ENCODE data around the gene CASP5. TPM values are rescaled to one million over a fixed set of nuclear protein-coding genes. Genes with fewer than 3 reads are reported as not detected.

The CASP5 gene
- total RNA-seq, 4 donors from 2014 or later = 0.30 TPM; not detected in 3

GRCh38 chr11:105056446-105056845, 33.5 kb upstream of the CASP5 start:
- Histone ChIP-seq H3K36me3 (no peaks in the 10 kb centered on the region), H3K4me1 (no peaks in the 10 kb centered on the region), H3K27ac (no peak overlapping the region), H3K27me3 (no peaks in the 10 kb centered on the region), H3K9me3 (no peaks in the 10 kb centered on the region), H3K4me3 (no peak overlapping the region)
- DNase-seq (ENCODE audit: low spot score in 2 of 2) = no peak
- 94 to 97% methylated on average over 1 of the region's 1 CpG for WGBS, 2 donors
- TF ChIP-seq POLR2A (IDR thresholded peaks at IDR 0.05) (no peak), EP300 (IDR thresholded peaks at IDR 0.05) (no peak)

GRCh38 chr11:105054723-105055493, 31.9 kb upstream of the CASP5 start:
- Histone ChIP-seq H3K36me3 (no peaks in the 10 kb centered on the region), H3K27me3 (no peaks in the 10 kb centered on the region), H3K4me1 (no peaks in the 10 kb centered on the region), H3K9me3 (no peaks in the 10 kb centered on the region), H3K27ac (no peak overlapping the region), H3K4me3 (no peak overlapping the region)
- DNase-seq (ENCODE audit: low spot score in 2 of 2) = no peak
- no peak for TF ChIP-seq CTCF (IDR thresholded peaks at IDR 0.05)
- TF ChIP-seq POLR2A (IDR thresholded peaks at IDR 0.05) = no peak
- TF ChIP-seq EP300 (IDR thresholded peaks at IDR 0.05) = no peak
- WGBS, 2 donors = 50 to 92% methylated on average over 2 of the region's 2 CpGs

GRCh38 chr11:105052487-105052886, 29.5 kb upstream of the CASP5 start:
- TF ChIP-seq EP300 (IDR thresholded peaks at IDR 0.05) (no peak), CTCF (IDR thresholded peaks at IDR 0.05) (no peak), POLR2A (IDR thresholded peaks at IDR 0.05) (no peak)
- H3K4me3 ChIP-seq = no peak overlapping the region
- H3K4me1 ChIP-seq = peaks cover 0 to under 1% (median 0%) of the 10 kb centered on the region in 4 donors
- no peak for DNase-seq (ENCODE audit: low spot score in 2 of 2)
- no peaks in the 10 kb centered on the region for H3K9me3 ChIP-seq
- H3K27ac ChIP-seq = no peak overlapping the region
- no peaks in the 10 kb centered on the region for H3K27me3 ChIP-seq
- no peaks in the 10 kb centered on the region for H3K36me3 ChIP-seq
- 79 to 88% methylated on average over 3 of the region's 3 CpGs for WGBS, 2 donors

GRCh38 chr11:105051559-105051958, 28.6 kb upstream of the CASP5 start:
- no peak overlapping the region for H3K27ac ChIP-seq
- H3K27me3 ChIP-seq = no peaks in the 10 kb centered on the region
- no peaks in the 10 kb centered on the region for H3K36me3 ChIP-seq
- H3K4me1 ChIP-seq = peaks cover 0 to 4% (median 0%) of the 10 kb centered on the region in 4 donors
- DNase-seq (ENCODE audit: low spot score in 2 of 2) = no peak
- H3K4me3 ChIP-seq = no peak overlapping the region
- WGBS, 2 donors = 73% methylated on average over 2 of the region's 2 CpGs
- TF ChIP-seq EP300 (IDR thresholded peaks at IDR 0.05) = no peak
- no peak for TF ChIP-seq CTCF (IDR thresholded peaks at IDR 0.05)
- TF ChIP-seq POLR2A (IDR thresholded peaks at IDR 0.05) = no peak
- no peaks in the 10 kb centered on the region for H3K9me3 ChIP-seq

- 88 to 94% methylated on average over 1 of the region's 1 CpG for WGBS, 2 donors
These were observed 26.5 kb upstream of the CASP5 start for GRCh38 chr11:105049481-105049880.

More at GRCh38 chr11:105049481-105049880, 26.5 kb upstream of the CASP5 start:
- Histone ChIP-seq H3K36me3 (no peaks in the 10 kb centered on the region), H3K4me3 (no peak overlapping the region), H3K27me3 (no peaks in the 10 kb centered on the region), H3K9me3 (no peaks in the 10 kb centered on the region), H3K4me1 (peaks cover 0 to 19% (median 0%) of the 10 kb centered on the region in 4 donors), H3K27ac (no peak overlapping the region)
- no peak for TF ChIP-seq POLR2A (IDR thresholded peaks at IDR 0.05)
- no peak for TF ChIP-seq EP300 (IDR thresholded peaks at IDR 0.05)
- no peak for TF ChIP-seq CTCF (IDR thresholded peaks at IDR 0.05)
- DNase-seq (ENCODE audit: low spot score in 2 of 2) = no peak

All from tibial nerve (tissue), 4 donors.